GM18867 (cell line): ENCODE results near the gene KRT71.

Experiments
- ATAC-seq: cut with Tn5 transposase; IDR thresholded peaks from one replicate; pipeline ENCODE4 v1.9.1; 2021; ENCODE audit warnings: mild to moderate bottlenecking, moderate library complexity; ENCODE audit not compliant: unreplicated experiment

The KRT71 gene

DNA sequence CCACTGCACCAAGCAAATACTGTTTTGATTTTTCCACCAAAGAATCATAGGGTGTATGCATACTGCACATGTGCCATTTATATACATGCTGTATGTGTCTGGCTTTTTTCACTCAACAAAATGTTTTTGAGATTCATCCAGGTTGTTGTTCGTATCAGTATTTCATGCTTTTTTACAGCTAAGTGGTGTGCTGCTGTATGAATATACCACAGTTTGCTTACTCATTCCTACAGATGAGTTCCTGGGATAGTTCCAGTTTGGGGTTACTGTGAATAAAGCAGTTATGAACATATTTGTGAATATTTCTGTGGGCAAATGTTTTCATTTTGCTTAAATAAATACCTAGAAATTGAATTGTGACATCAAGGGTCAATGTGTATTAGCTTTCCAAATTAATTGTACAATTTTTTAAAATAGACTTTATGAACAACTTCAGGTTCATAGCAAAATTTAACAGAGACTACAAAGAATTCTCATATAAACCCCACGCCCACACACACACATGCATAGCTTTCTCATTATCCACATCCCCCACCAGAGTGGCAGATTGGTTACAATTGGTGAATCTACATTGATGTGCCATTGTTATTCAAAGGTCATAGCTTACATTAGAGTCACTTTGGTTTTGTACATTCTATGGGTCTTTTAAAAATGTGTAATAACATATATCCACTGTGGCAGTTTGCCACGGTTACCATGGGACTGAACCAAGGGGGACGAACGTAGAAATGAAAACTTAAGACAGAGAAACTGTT is 53.0 kb downstream of the KRT71 start:
- ATAC-seq, result no peak

DNA sequence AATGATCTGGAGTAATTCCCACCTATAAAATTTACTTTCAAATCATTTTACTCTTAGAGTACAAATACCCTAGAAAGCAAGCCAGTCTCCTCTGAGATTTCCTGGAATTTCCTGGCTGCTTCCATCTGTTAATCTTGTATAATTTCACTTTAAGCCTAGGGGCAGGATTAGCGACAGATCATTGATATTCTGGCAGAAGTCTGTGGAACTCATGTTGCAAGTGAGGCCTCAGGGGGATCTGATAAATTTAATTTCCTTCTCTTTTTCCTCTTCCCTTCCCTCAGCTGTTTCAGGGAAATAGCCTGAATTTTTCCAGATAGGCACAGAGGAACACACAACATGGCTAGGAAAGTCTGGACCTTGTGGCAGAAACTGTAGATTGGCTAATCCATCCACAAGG is 54.0 kb downstream of the KRT71 start:
- ATAC-seq, result no peak

- ATAC-seq, result no peak
These were observed 55.0 kb downstream of the KRT71 start for GRCh38 chr12:52497975-52498374.

GRCh38 chr12:52496590-52497071 is 56.3 kb downstream of the KRT71 start:
- ATAC-seq, result no peak

GRCh38 chr12:52496054-52496453 is 56.9 kb downstream of the KRT71 start:
- no peak for ATAC-seq

GRCh38 chr12:52495389-52495788 is 57.6 kb downstream of the KRT71 start:
- no peak for ATAC-seq

DNA sequence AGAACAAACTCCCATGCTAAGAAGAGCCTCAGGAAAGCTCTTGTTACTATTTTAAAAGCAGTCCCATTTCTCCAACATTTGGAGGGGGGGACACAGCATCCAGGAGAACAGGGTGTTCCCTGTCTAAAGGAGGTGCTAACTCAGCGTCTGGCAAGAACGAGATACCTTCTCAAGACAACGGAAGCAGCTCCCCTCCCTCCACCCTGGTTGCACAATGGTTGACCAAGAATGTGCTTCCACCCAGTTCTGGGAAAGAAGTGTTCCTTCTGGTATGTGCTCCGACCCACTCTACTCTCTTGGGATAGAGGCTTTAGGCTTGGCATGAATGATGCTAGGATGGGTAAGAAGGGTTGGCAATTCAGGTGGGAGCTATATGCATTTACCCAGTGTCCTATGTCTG is 58.4 kb downstream of the KRT71 start:
- ATAC-seq, result no peak

DNA sequence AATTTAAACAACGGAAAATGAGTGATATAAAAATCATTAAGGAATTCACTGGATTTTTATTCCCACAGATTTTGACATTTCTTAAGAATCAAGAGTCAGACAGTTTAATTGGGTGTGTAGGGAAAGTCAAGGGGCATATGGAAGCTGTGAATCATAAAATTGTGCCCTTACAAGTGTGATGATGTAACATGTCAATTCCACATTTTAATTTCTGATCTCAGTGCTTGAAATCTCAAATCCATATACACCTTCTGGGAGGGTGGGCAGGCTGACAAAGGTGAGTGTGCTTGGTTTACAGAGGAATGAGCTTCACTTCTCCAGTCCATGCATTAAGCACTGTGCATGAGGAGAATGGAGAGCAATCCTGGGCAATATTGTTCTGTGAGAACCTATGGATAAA is 58.8 kb downstream of the KRT71 start:
- no peak for ATAC-seq
